ENCODE results near the gene CENPU. TPM values are rescaled to one million over a fixed set of nuclear protein-coding genes. Genes with fewer than 3 reads are reported as not detected.

CENPU gene
- total and polyA plus RNA-seq, 10 of the 15 experiments (the other 5 are each of a cell fraction or from before 2014, with no cell fraction given), result 26.6 to 90.8 (median 53.8) TPM

- ChIA-PET RAD21 (ENCODE audit: unreplicated experiment) (interaction anchor here (1.3 kb wide), 1 partner anchor 48 kb away, joined by 4 read pairs; no protein-coding TSS in a partner anchor), POLR2A (no interaction called here), SMC1A (ENCODE audit: uncharacterized antibody, unreplicated experiment) (interaction anchor here (1.1 to 3.6 kb wide), 4 partner anchors 8 to 82 kb away, joined by 3 to 17 read pairs (median 4); no protein-coding TSS in a partner anchor), CTCF (no interaction called here)
- Histone ChIP-seq H3K36me3 (ENCODE audit: control insufficient read depth in 2 of 2, insufficient read depth in 2 of 2, low read length in 1 of 2) (peaks cover 2 to 15% of the 10 kb centered on the region in 2 experiments), H3K9ac (ENCODE audit: control insufficient read depth, insufficient read depth, low read length) (no peak overlapping the region), H3K4me1 (ENCODE audit: control insufficient read depth, insufficient read depth, low read length) (no peaks in the 10 kb centered on the region), H2AFZ (ENCODE audit: control insufficient read depth, low read depth, low read length) (no peak overlapping the region), H3K4me2 (ENCODE audit: control insufficient read depth, insufficient read depth) (no peak overlapping the region), H3K27me3 (replicated peaks in 1 of 2; ENCODE audit: control insufficient read depth in 2 of 2, insufficient read depth in 2 of 2, low read length in 1 of 2) (no peaks in the 10 kb centered on the region), H3K9me3 (replicated peaks; ENCODE audit: control insufficient read depth, insufficient read depth, low read length) (no peaks in the 10 kb centered on the region), H3K4me3 (no peak overlapping the region), H4K20me1 (ENCODE audit: control insufficient read depth, insufficient read depth) (no peaks in the 10 kb centered on the region), H3K79me2 (ENCODE audit: control insufficient read depth, insufficient read depth, low read length) (no peaks in the 10 kb centered on the region), H3K27ac (ENCODE audit: control insufficient read depth, insufficient read depth) (no peak overlapping the region)
- no peak for ATAC-seq
- TF ChIP-seq TCF3 (IDR thresholded peaks at IDR 0.05; ENCODE audit: borderline replicate concordance, insufficient read depth, low read depth, low read length) (no peak), NR2F1 (conservative IDR thresholded peaks at IDR 0.05) (no peak), SPI1 (IDR thresholded peaks at IDR 0.05; ENCODE audit: borderline replicate concordance, insufficient read depth, low read depth, low read length) (no peak), LARP7 (IDR thresholded peaks at IDR 0.05) (no peak), ZNF217 (IDR thresholded peaks at IDR 0.05) (no peak), RB1 (IDR thresholded peaks at IDR 0.05; ENCODE audit: borderline replicate concordance) (no peak), CREM (IDR thresholded peaks at IDR 0.05; ENCODE audit: low read depth) (no peak), NFXL1 (IDR thresholded peaks at IDR 0.05; ENCODE audit: borderline replicate concordance) (no peak)
- in situ Hi-C loops (cut with MboI), result no loop called here
- intact Hi-C loops (cut with micrococcal nuclease; ENCODE audit: unreplicated experiment), result no loop called here
- BruUV-seq (replicated peaks), result no TSS peak
- DNase-seq (ENCODE audit: low read depth, low spot score), result no peak
- no peak for FAIRE-seq
- WGBS (ENCODE audit: insufficient coverage, insufficient replicate concordance, low lambda C conversion rate, missing lambda C conversion rate), result 93% methylated on average over 3 of the region's 3 CpGs
These were observed 35.9 kb downstream of the CENPU start for GRCh38 chr4:184697956-184698355.
